B cell (primary cell): Measurements from ENCODE around the gene MTHFSD.

Experiments
- CTCF ChIP-seq: fragments of 200-600 bp; IDR thresholded peaks from one replicate; pipeline ENCODE4 v1.8.0; 2022; ENCODE audit warnings: antibody characterized with exemption, mild to moderate bottlenecking
- EZH2 ChIP-seq: IDR thresholded peaks from 2 replicates; pipeline ENCODE4 v1.6.1; 2012; ENCODE audit warnings: borderline replicate concordance, low read depth, mild to moderate bottlenecking, moderate library complexity, low read length; ENCODE audit not compliant: insufficient read depth, poor library complexity, severe bottlenecking

GRCh38 chr16:86573215-86573614, 18.2 kb upstream of the MTHFSD start:
- no peak for TF ChIP-seq CTCF
- no peak for TF ChIP-seq EZH2
